HG02798 (cell line): ENCODE results near the gene TBC1D21.

Experiments
- ATAC-seq: cut with Tn5 transposase; IDR thresholded peaks from one replicate; pipeline ENCODE4 v1.9.1; 2021; ENCODE audit warnings: mild to moderate bottlenecking; ENCODE audit not compliant: unreplicated experiment, poor library complexity

The TBC1D21 gene

GRCh38 chr15:73873456-73873855 is at the start of gene TBC1D21:
TBC1D21 (plus strand) TSS chr15:73873564; CDS start chr15:73873710, 146 bp downstream.
- ATAC-seq: no peak

- no peak for ATAC-seq
Measured at GRCh38 chr15:73826711-73827251, 46.6 kb upstream of the TBC1D21 start.

- no peak for ATAC-seq
Measured at GRCh38 chr15:73829523-73829922, 43.8 kb upstream of the TBC1D21 start.

GRCh38 chr15:73832657-73833056 is 40.7 kb upstream of the TBC1D21 start:
- ATAC-seq: no peak

- ATAC-seq: no peak
Measured at GRCh38 chr15:73836845-73837244, 36.5 kb upstream of the TBC1D21 start.

GRCh38 chr15:73838831-73839426 is 34.4 kb upstream of the TBC1D21 start:
- ATAC-seq: no peak

- ATAC-seq: no peak
Measured at GRCh38 chr15:73839699-73840377, 33.5 kb upstream of the TBC1D21 start.

GRCh38 chr15:73840771-73841170 is 32.6 kb upstream of the TBC1D21 start:
- ATAC-seq: no peak

- ATAC-seq: no peak
Measured at GRCh38 chr15:73841756-73842725, 31.3 kb upstream of the TBC1D21 start.

GRCh38 chr15:73843787-73844186 is 29.6 kb upstream of the TBC1D21 start:
- no peak for ATAC-seq

- ATAC-seq: no peak
Measured at GRCh38 chr15:73844356-73844755, 29.0 kb upstream of the TBC1D21 start.

- no peak for ATAC-seq
Measured at GRCh38 chr15:73845507-73845906, 27.9 kb upstream of the TBC1D21 start.

- no peak for ATAC-seq
Measured at GRCh38 chr15:73845907-73846306, 27.5 kb upstream of the TBC1D21 start.

GRCh38 chr15:73849641-73850040 is 23.7 kb upstream of the TBC1D21 start:
- ATAC-seq: no peak

- ATAC-seq: no peak
Measured at GRCh38 chr15:73850228-73850627, 23.1 kb upstream of the TBC1D21 start.

GRCh38 chr15:73851689-73852088 is 21.7 kb upstream of the TBC1D21 start:
- no peak for ATAC-seq

- ATAC-seq: no peak
Measured at GRCh38 chr15:73852507-73852906, 20.9 kb upstream of the TBC1D21 start.

- ATAC-seq: no peak
Measured at GRCh38 chr15:73854265-73854664, 19.1 kb upstream of the TBC1D21 start.

- no peak for ATAC-seq
Measured at GRCh38 chr15:73856458-73857192, 16.7 kb upstream of the TBC1D21 start.
